Activated T-cell treated with anti-CD3 and anti-CD28 coated beads, Interleukin-2, amount 50 U/mL, for 48 hours (primary cell): ENCODE results near the gene MELTF.
"Not testable (repeated sequence)": the region's sequence is repeated elsewhere in the genome, so short reads cannot be mapped to it uniquely, and the experiment has no call there.

Experiments
- DNase-seq, 2 experiments: peaks; one replicate each; pipeline ENCODE4 v3.0.0-alpha.2; 2020

Gene MELTF

GRCh38 chr3:197029511-197030167 lies at the start of gene MELTF:
Gene MELTF, minus strand, starts transcription at chr3:197029817. Its CDS starts 115 bp downstream, at chr3:197029702.
- DNase-seq: peak; percentile 85 to 88

- DNase-seq: no peak
Measured at GRCh38 chr3:197076415-197076814, 46.8 kb upstream of the MELTF start.

- no peak for DNase-seq
Measured at GRCh38 chr3:197068077-197068476, 38.5 kb upstream of the MELTF start.

- DNase-seq: no peak
Measured at GRCh38 chr3:197064771-197065170, 35.2 kb upstream of the MELTF start.

DNA sequence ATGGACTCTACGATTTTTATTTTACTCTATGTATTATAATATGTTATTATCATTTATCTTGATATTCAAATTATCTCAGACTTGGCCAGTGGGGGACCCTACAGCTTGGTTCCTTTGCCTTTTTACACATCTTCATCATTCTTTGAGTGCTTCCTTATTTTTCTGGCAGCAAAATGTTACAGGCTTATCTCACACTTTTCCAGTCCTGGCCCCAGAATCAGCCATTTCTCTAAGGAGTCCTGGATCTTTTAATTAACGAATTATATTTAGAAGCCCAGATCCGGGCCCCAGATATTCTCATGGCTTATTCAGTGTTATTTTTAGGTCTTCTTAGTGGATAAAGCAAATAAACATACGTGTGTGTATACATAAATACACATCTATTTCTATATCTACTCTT lies 32.8 kb upstream of the MELTF start:
- no peak for DNase-seq

DNA sequence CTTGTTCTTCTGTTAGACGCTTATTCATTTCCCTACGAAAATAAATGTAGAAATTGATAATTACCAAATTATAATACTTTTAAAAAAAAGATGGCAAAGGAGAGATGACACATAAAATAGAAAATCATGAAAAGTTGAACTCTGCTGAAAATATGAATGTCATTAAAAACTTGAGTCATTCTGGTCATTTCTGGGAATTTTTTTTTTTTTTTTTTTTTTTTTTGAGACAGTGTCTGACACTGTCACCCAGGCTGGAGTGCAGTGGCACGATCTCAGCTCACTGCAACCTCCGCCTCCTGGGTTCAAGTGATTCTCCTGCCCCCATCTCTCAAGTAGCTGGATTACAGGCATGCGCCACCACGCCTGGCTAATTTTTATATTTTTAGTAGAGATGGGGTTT lies 22.0 kb upstream of the MELTF start:
- DNase-seq: not testable (repeated sequence)

- DNase-seq: no peak
Measured at GRCh38 chr3:197050511-197050910, 20.9 kb upstream of the MELTF start.

- no peak for DNase-seq
Measured at GRCh38 chr3:197042539-197042938, 12.9 kb upstream of the MELTF start.

DNA sequence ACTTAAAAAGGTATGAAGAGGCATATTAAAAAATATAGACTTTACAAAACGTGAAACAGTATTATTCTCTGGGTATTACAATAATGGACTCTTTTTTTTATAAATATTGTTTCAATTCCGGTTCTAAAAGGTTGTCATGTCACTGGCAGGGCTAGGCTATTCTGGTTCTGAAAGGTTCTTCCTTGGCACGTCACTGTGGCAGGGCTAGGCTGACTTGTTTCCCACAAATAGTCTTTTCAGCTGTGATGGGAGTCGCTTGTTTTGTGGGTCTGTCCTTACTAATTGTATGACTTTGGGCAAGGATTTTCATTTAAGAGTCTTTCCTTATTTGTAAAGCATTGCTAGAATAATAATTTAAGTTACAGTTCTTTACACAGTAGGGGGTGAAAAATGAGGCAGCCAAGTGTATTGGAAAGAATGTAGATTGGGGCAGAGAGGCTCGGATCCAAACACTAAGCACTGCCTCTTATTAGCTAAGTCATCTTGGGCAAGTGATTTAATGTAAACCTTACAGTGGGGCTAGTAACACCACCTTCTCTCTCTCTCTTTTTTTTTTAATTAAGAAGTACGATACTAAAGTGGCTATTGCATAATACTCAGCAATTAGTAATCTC lies 12.4 kb upstream of the MELTF start:
- DNase-seq: no peak

DNA sequence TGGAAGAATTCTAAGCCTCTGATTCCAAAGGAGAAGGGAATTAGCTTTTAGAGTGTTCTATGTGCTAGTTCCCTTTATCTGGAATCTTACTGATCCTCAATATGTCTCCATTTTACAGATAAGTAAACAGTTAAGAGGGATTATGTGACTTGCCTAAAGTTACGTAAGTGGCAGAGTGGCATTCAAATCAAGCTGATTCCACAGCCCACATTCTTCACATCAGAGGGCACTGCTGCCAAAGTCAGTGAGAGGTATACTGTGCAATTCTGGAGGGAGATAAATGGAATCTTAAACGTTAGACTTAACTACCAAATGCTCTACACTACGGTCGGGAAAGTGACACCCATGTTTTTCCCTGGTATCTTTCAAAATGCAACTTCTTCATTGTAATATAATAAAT lies 11.0 kb upstream of the MELTF start:
- DNase-seq: no peak

GRCh38 chr3:197038679-197039462 lies 9.3 kb upstream of the MELTF start:
- no peak for DNase-seq

DNA sequence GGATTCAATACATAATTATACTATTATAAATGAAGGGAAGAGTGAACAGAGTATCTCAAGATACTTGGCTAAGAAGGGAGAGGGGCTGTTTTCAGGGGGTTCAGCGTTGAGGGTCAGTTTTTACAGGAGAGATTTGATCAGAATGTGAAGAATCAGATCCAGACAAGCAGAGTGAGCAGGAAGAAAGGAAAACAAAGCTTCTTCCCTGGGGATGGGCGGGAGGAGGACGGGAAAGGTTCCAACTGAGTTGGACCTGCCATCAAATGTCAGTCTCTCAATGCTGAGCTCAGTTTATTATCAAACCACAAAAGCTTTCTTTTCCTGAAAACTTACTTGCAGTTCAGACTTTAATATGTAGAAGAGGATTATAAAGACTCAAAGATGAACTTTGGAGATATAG lies 6.0 kb upstream of the MELTF start:
- DNase-seq: no peak

DNA sequence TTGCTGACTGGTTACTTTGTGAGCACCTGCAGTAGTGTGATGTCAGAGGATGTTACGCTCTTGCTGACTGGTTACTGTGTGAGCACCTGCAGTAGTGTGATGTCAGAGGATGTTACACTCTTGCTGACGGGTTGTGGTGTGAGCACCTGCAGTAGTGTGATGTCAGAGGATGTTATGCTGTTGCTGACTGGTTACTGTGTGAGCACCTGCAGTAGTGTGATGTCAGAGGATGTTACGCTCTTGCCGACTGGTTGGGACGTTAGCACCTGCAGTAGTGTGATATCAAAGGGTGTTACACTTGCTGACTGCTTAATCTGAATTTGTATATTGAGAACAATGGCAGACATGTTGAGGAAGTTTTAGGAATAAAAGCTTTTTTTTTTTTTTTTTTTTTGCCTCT lies 5.2 kb upstream of the MELTF start:
- not testable (repeated sequence) for DNase-seq

DNA sequence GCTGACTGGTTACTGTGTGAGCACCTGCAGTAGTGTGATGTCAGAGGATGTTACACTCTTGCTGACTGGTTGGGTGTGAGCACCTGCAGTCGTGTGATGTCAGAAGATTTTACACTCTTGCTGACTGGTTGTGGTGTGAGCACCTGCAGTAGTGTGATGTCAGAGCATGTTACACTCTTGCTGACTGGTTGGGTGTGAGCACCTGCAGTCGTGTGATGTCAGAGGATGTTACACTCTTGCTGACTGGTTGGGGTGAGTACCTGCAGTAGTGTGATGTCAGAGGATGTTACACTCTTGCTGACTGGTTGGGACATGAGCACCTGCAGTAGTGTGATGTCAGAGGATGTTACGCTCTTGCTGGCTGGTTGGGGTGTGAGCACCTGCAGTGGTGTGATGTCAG lies 4.1 kb upstream of the MELTF start:
- not testable (repeated sequence) for DNase-seq

DNA sequence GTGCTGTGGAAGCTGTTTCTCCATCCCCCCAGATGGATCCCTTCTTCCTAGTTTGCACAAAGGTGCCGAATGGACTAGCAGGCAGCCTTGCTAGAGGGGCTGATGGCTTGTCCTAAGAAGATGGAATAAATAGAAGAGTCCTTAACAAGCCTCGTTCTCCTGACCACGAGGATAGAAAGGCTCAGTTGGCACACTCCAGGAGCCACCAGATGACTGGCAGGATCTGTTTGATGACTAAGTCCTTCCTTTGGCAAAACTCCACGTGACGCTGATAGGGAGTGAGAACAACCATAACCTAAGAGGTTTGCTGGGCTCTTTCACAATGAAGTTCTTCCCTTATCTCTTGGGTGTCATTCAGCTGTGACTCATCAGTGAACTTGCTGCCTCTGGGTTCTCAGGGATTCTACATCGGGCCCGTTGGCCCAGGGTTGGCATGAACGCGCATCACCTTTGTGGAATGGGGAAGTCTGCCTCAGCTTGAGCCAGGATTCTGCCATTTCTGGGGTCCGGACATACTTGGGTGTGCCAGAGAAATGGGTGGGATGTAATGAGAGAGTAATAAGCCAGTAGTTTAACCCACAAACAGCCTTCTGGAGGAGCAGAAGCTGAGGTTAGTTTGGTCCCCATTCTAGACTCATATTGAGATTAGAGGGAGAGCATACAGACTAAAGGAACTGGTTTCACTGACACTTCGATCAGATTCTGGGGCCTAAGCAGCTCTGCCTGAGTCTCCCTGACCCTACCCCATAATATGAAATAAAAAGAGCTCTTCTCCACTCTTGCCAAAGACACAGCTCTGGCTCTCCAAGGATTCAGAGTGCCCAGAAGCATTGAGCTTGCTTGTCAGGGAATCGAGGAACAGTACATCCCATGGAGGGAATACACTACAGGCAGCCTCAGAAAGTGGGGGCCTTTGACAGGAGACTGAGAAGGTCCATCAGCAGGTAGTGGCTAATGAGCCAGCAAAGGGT lies 2.0 kb upstream of the MELTF start:
- peak; percentile 56 to 60 for DNase-seq

DNA sequence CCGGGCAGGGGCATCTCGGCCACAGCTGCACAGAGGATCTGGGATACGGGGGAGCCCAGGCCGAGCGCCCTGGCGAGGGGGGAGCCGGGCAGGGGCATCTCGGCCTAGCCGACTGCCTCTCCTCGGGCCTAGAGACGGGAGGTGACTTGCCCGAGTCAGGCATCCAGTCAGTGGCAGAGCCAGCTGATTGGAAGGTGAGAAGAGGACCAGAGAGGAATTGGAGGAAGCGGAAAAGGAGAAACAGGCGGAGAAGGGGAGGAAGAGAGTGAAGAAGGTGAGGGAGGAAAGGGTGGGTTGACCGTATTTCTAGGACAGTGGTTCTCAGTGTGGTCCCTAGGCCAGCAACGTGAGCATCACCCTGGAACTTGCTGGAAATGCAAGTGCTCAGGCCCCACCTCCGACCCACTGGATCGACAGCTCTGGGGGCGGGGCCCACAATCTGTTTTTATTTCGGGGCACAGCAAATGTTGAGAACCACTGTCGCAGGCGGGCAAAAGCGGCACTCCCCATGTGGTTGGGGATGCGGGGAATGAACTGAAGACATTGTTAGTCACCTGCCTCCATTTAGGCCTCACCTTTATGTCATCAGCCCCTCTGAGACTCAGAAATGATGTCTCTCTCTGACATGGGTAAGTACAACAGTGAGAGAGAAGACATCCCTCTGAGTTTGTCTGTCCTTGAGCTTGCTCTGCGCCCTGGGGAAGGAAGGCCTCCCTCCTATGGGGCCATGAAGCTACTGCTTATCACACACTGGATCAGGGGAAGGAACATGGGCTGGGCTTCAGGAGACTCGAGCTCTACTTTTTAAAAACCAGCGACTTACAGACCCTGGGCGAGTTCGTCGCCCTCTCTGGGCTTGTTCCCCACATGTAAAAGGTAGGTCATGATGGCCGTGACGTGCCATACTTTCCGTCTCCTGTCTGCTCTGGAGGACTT lies 1.0 kb upstream of the MELTF start:
- peak; percentile 43 to 51 for DNase-seq

DNA sequence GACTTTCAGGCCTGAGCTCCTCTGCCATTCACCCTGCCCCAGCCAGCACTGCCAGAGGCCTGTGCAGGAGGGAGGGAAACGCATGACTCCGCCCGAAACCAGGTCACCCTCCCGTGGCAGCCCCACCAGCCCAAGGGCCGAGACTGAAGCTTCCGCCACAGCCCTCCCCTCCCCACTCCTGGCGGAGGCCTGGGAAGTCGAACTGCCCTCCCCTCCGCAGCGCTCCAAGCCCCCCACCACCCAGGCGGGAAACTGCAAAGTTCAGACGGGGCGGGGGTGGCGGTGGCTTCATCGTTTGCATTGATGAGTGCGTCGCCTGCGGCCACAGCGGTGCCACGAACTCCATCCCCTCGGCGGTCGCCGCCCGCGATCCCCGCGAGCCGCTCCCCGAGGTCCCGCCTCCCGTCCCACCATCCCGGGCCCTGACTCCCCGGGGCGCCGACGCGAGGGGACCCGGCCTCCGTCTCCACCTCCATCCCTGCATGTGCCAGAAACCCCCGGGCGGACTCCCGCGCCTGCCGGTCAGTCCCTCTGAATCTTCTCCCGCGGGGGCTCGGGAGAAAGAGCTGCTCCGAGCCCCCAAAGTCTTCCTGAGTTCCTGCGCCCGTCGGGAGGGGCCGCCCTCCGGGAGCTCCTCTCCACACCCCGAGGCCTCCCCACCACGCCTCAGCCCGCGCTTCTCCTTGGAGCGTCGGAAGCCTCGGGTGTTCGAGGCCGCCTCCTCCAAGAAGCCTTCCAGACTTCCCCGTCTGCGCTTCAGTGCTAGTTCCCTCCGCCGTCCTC lies 698 bp downstream of the MELTF start:
- DNase-seq: peak; percentile 43 to 52

DNA sequence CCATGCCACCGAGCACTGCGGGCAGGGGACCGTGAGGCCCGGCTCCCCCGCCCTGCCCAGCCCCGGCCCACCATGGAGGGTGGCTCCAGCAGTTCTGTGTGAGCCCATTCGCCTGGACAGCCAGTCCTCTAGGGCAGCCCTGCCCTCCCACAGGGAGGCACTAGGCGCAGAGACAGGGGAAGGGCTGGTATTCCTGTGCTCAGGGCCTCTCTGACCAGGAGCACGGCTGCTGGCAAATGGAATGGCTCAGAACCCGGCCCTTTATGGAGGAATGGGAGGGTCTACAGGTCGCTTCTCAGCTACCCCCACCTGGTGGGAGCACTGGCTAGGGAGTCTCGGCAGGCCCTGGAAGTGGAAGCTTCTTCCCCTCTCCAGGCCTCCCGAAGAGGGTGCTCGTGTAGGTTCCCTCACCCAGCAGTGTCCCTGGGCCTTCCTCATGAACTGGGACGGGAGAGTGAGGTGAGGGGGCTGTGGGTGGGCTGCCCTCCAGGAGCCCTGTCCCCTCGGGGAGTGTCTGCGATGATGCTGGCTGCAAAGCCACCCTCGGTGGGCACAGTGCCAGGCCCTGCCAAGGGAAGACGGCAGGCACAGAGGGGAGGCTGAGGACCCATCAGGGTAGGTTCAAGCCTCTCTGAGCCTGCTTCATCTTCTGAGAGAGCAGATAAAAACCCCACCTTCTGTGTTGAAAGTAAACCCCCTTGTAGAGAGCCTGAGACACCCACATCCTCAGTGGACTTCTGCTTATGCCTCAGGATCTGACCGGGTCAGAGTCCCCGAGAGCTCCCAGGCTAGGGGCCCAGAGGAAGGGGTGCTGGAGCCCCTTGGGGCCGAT lies 1.5 kb downstream of the MELTF start:
- no peak for DNase-seq

DNA sequence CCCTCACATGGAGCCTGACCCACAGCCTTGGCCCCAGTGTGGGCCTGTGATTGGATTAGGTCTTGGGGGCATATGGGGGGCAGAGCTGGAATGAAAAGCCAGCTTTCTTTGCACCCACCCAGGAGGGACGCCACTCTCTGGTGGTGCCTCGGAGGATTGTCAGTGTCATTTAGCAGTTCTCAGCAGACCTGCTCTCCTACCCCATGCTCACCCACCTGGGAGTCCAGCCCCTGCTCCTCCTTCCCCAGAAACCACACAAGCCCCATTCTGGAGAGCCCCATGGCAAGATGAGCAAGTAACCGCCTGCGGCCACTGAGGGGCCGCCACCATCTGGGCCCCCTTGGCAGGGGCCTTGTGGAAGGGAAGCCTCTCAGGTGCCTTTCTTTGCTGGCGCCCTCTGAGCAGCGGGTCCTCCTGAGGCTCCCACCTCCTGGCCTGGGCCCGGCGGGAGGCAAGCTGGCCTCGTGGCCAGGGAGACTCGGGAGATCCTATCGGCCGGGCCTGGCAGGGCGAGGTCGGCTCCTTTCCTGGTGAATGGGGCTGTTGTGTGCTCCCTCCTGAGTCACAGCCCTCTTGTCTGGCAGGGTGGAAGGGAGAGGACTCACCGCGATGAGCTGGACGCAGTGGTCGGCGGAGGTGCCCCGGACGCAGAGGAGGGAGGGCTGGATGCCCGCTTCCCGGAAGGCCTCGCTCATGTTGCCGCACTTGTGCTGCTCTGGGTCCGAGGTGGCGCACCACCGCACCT lies 2.3 kb downstream of the MELTF start:
- DNase-seq: peak in 1 of 2 experiments; percentile 16
